GM12892 (cell line): ENCODE measurements around the gene PDZRN3.

Source experiments
- POLR2A ChIP-seq: IDR thresholded peaks from 2 replicates; pipeline ENCODE4 v1.6.1; 2011; ENCODE audit warnings: low read depth, low read length, control low read depth
- POLR2AphosphoS5 ChIP-seq: IDR thresholded peaks from 2 replicates; pipeline ENCODE4 v1.6.1; 2011; ENCODE audit warnings: low read depth, low read length, control low read depth
- TAF1 ChIP-seq: IDR thresholded peaks from 2 replicates; pipeline ENCODE4 v1.6.1; 2011; ENCODE audit warnings: low read depth, mild to moderate bottlenecking, control low read depth, low read length, borderline replicate concordance

DNA sequence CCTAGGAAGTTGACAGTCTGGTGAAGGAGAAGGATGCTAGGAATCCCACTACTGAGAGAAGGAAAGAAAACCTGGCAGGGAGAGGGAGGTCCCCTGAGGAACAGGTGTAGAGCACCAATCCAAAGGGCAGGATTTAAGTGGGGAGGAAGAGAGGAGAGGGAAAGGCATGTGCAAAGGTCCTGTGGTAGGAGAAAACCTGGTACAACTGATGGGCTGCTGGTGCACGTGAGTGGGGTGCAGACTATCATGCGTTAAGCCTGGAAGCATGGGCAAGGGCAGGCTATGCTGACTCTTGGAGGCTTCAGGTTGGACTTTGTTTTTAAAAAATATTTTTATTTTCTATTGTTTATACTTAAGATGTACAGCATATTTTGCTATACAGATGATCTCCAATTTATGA, 209.6 kb downstream of the PDZRN3 start:
- TF ChIP-seq POLR2A (no peak), POLR2AphosphoS5 (no peak), TAF1 (no peak)
